ENCODE results near the gene PSMA5.

Gene PSMA5

GRCh38 chr1:109402025-109402424 lies 24.2 kb downstream of the PSMA5 start:
- H3K4me3 ChIP-seq (ENCODE audit: low read depth, low read length): no peak overlapping the region
- DNase-seq (ENCODE audit: low read depth): no peak
- TF ChIP-seq, protein P1, sequence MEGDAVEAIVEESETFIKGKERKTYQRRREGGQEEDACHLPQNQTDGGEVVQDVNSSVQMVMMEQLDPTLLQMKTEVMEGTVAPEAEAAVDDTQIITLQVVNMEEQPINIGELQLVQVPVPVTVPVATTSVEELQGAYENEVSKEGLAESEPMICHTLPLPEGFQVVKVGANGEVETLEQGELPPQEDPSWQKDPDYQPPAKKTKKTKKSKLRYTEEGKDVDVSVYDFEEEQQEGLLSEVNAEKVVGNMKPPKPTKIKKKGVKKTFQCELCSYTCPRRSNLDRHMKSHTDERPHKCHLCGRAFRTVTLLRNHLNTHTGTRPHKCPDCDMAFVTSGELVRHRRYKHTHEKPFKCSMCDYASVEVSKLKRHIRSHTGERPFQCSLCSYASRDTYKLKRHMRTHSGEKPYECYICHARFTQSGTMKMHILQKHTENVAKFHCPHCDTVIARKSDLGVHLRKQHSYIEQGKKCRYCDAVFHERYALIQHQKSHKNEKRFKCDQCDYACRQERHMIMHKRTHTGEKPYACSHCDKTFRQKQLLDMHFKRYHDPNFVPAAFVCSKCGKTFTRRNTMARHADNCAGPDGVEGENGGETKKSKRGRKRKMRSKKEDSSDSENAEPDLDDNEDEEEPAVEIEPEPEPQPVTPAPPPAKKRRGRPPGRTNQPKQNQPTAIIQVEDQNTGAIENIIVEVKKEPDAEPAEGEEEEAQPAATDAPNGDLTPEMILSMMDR (IDR thresholded peaks at IDR 0.05; ENCODE audit: control insufficient read depth, extremely low read depth, insufficient read depth): no peak

- TF ChIP-seq, protein P1 (IDR thresholded peaks at IDR 0.05; ENCODE audit: control insufficient read depth, extremely low read depth, insufficient read depth): no peak
- DNase-seq (ENCODE audit: low read depth): no peak
- no peak overlapping the region for H3K4me3 ChIP-seq (ENCODE audit: low read depth, low read length)
These were observed 26.1 kb downstream of the PSMA5 start for GRCh38 chr1:109400035-109400655.

DNA sequence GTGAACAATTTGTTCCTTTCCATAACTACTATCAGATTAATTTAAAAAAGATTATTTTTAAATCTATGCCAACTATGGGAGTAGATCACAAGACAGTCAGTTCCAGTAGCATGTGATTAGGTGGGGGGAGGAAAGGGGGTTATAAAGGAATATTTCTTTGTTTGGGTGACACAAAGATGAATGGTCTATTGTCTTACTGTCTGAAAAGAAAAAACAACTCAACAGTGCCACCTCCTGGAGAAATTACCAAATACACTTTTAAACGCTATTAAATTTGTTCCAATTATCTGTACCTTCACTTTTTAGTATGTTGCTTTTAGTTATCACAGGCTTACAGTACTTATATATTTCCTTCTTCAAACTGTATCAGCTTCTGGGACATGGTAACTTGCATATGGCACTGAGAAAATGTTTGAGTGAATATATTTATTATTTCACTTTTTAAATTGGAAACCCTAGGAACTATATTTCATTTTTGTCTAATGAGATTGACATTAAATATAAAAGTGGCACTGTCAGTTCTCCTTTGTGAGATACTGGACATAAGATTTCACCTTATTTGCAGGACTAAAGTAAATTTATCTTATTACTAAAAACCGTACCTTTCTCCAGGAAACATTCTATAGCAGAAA lies 26.8 kb downstream of the PSMA5 start:
- DNase-seq (ENCODE audit: low read depth): peak; percentile 39
- H3K4me3 ChIP-seq (ENCODE audit: low read depth, low read length): no peak overlapping the region

DNA sequence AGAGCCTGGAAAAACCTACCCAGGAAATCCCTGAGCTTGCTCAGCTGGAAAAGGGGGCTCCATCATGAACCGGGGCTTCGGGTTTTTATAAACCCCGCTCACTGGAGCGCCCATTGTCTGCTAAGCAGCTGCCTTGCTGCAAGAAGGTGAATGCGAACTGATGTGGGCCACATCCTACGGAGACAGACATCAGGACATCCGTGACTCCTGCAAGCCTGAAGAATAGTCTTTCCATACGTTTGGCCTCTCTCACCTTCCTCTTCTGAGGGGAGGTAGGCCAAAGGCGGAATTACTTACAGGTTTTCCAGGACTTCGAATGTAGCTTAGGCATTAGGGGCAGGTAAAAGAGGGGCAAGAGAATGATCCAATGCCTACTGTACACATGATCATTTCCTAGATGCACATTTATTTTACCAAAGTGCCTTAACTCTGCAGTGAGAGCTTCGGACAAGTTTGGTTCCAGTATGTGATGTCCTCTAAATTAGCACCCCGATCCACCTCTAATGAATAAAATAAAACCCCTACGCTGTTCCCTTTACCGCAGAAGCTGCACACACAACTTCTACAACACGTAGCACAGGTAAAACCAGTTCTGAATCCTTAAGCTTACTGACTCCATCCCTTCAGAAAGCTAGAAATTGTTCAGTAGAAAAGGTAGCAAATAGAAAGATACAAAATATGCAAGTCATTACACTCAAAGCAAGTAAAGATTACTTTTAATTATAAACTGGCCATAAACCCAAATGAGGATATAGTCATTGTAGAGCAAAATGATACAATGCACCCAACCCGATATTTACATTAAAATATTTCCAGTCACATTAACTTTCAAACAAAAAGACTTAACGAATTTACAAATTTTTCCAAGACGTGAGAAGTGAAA lies 27.7 kb downstream of the PSMA5 start:
- peak; percentile 40 for DNase-seq (ENCODE audit: low read depth)
- TF ChIP-seq, protein P1 (IDR thresholded peaks at IDR 0.05; ENCODE audit: control insufficient read depth, extremely low read depth, insufficient read depth): no peak
- H3K4me3 ChIP-seq (ENCODE audit: low read depth, low read length): peak overlapping the region; percentile 58

More for the DNA sequence above, 26.8 kb downstream of the PSMA5 start:
- TF ChIP-seq, protein P1 (IDR thresholded peaks at IDR 0.05; ENCODE audit: control insufficient read depth, extremely low read depth, insufficient read depth): peak; percentile 47

DNA sequence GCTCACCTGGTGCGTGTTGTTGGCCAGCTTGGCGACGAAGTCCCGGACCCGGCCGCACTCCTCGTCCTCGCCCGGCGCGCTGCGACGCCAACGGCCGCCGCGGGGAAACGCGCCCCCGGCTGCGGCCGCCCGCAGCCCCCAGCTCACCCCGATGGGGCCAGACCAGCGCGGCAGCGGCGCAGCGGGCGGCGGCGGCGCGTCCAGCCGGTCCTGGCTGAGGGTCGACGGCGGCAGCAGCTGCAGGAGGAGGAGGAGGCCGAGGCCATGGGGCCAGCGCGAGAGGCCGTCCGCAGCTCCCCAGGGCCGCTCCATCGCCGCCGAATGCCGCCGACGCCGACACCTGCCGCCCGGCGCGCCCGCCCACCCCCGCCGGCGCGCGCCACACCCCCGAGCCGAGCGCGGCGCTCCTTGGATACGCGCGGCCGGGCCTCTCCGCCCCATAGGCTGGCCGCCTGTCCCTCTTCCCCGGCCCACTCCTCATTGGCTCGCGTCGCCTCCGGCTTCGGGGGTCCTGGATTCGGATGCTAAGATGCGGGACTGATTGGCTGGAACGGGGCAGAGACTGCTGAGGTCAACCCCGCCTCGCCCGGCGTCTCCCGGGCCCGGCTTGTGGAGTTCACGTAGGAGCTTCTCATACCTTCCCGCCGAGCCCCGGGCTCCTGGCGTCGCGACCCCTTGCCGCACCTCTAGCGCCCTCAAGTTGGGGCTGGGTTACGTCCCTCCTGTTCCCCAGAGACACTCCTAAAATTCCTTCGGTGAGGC lies 28.5 kb downstream of the PSMA5 start, which contains the start of gene SORT1:
Gene SORT1, minus strand, starts transcription at position 338 of the 762 bp plus-strand sequence. Its CDS starts 26 bp downstream, at position 312.
- TF ChIP-seq, protein P1 (IDR thresholded peaks at IDR 0.05; ENCODE audit: control insufficient read depth, extremely low read depth, insufficient read depth): no peak
- peak within 1 kb of the TSS; percentile 58 for H3K4me3 ChIP-seq (ENCODE audit: low read depth, low read length)
- peak; percentile 22 for DNase-seq (ENCODE audit: low read depth)

- TF ChIP-seq, protein P1 (IDR thresholded peaks at IDR 0.05; ENCODE audit: control insufficient read depth, extremely low read depth, insufficient read depth): no peak
- no peak for DNase-seq (ENCODE audit: low read depth)
- peak overlapping the region; percentile 58 for H3K4me3 ChIP-seq (ENCODE audit: low read depth, low read length)
These were observed 29.2 kb downstream of the PSMA5 start for GRCh38 chr1:109396871-109397580.
